K562 (cell line): Measurements from ENCODE around the gene KCNB1. TPM values are rescaled to one million over a fixed set of nuclear protein-coding genes. Genes with fewer than 3 reads are reported as not detected.
A peak's percentile ranks its signal among the peaks of the same experiment; 100 is the strongest.

Source experiments
- BMI1 ChIP-seq: fragments of 150-350 bp; IDR thresholded peaks from 2 replicates; pipeline ENCODE4 v1.6.1; 2014; ENCODE audit warnings: low read length
- KHSRP ChIP-seq: fragments of 450-650 bp; IDR thresholded peaks from 2 replicates; pipeline ENCODE4 v1.6.1; 2017
- POLR2H ChIP-seq: IDR thresholded peaks from 2 replicates; pipeline ENCODE4 v1.6.1; 2016; ENCODE audit warnings: missing genetic modification characterization, low read depth, mild to moderate bottlenecking, control low read depth, missing compliant biosample characterization, moderate library complexity
- RBFOX2 ChIP-seq: fragments of 200-400 bp; formaldehyde crosslinking; IDR thresholded peaks from 2 replicates; pipeline ENCODE4 v1.6.1; 2017; ENCODE audit warnings: low read depth, mild to moderate bottlenecking, low read length, moderate library complexity
- polyA plus RNA-seq, 8 experiments: library from polyadenylated mRNA; depleted of rRNA in 4 of 8; stranded (reverse) in 5 of 8; unstranded in 3 of 8; fragments of >200 nt; fragmentation: Nextera tagmentation in 2 of 8; fragmentation: Illumina TruSeq in 1 of 8; extraction: Ambion mirVana in 2 of 8; extraction: Trizol in 1 of 8; gene quantifications; 2 replicates each; pipeline versions ENCODE4 v1.2.1 to v1.2.3, GENCODE V29; 2011 to 2014; ENCODE audit warnings: inconsistent platforms in 1 of 8, missing spikeins in 1 of 8
- total RNA-seq, 7 experiments: library from RNA; depleted of rRNA in 6 of 7; stranded (reverse); fragments of >200 nt in 6 of 7; fragmentation: Illumina TruSeq in 2 of 7; extraction: Trizol in 2 of 7; gene quantifications; 2 replicates each; pipeline versions ENCODE4 v1.2.1 to v1.2.3, GENCODE V29; 2011 to 2021; ENCODE audit warnings: low replicate concordance in 1 of 7
- TF ChIP-seq, protein P1 (sequence below), 2 experiments: fragments of 450-650 bp; formaldehyde crosslinking in 1 of 2; IDR thresholded peaks; 2 replicates each; pipeline versions ENCODE4 v1.4.0 to v1.6.1; 2014 to 2020; ENCODE audit warnings: mild to moderate bottlenecking in 2 of 2, borderline replicate concordance in 1 of 2, low read depth in 1 of 2
- TF ChIP-seq, protein P2 (sequence below), 2 experiments: IDR thresholded peaks; 2 replicates each; pipeline ENCODE4 v1.6.1; 2012; ENCODE audit warnings: improper control_type of control experiment in 2 of 2, low read depth in 2 of 2, low read length in 2 of 2, borderline replicate concordance in 1 of 2
- TF ChIP-seq, protein P3 (sequence below): sonication (generic); formaldehyde crosslinking; IDR thresholded peaks from 2 replicates; pipeline ENCODE4 v1.8.1; 2023; ENCODE audit warnings: mild to moderate bottlenecking, missing genetic modification reagents
- TF ChIP-seq, protein P4 (sequence below): fragments of 150-350 bp; IDR thresholded peaks from 2 replicates; pipeline ENCODE4 v1.6.1; 2014; ENCODE audit warnings: low read depth, mild to moderate bottlenecking, low read length, borderline replicate concordance
- TF ChIP-seq, protein P5 (sequence below): sonication (generic); formaldehyde crosslinking; IDR thresholded peaks from 2 replicates; pipeline ENCODE4 v1.9.0; 2022; ENCODE audit warnings: mild to moderate bottlenecking, missing genetic modification reagents

KCNB1 gene
- total and polyA plus RNA-seq, 9 of the 15 experiments (the other 6 are each of a cell fraction or from before 2014, with no cell fraction given) = 0.01 to 0.06 TPM; not detected in 7

DNA sequence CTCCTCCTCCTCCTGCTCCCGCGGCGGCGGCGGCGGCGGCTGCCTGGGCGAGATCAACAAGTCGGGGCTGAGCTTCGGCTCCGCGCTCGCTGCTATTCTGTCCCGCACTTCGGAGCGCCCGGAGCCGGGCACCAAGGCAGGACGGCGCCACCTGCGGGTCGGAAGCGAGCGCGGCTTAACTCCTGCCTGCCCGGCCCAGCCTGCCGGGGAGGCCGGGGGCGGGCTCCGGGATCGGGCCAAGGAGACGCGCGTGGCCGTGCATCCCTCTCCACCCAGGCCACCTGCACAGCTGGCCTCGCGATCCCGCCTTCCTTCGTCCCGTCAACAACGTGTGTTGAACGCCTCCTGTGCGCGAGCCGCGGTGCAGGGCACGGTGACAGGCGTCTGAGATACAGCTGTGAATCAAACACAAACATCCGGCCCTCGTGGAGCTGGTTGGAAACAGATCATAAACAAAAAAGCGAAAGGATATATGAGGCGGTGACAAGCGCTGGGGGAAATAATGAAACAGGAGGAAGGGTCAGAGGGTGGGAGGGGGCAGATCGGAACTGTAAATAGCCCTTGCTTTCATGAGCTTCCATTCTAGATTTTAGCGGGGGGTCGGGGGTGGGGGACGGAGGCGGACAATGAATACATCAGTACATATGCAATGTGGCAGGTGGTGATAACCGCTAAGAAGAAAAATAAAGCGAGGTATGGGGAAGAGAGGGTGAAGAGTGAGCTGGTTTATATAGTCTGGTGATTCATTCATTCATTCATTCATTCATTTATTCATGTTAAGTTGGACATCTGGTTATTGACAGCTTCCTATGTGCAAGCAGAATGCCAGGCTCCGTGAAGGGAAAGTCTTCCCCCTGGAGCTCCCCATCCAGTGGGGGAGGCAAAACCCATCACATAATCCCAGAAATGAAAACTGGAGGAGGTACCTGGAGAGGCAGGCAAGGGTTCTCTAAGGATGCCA is 2.0 kb upstream of the KCNB1 start (continued):
- TF ChIP-seq, protein P1, sequence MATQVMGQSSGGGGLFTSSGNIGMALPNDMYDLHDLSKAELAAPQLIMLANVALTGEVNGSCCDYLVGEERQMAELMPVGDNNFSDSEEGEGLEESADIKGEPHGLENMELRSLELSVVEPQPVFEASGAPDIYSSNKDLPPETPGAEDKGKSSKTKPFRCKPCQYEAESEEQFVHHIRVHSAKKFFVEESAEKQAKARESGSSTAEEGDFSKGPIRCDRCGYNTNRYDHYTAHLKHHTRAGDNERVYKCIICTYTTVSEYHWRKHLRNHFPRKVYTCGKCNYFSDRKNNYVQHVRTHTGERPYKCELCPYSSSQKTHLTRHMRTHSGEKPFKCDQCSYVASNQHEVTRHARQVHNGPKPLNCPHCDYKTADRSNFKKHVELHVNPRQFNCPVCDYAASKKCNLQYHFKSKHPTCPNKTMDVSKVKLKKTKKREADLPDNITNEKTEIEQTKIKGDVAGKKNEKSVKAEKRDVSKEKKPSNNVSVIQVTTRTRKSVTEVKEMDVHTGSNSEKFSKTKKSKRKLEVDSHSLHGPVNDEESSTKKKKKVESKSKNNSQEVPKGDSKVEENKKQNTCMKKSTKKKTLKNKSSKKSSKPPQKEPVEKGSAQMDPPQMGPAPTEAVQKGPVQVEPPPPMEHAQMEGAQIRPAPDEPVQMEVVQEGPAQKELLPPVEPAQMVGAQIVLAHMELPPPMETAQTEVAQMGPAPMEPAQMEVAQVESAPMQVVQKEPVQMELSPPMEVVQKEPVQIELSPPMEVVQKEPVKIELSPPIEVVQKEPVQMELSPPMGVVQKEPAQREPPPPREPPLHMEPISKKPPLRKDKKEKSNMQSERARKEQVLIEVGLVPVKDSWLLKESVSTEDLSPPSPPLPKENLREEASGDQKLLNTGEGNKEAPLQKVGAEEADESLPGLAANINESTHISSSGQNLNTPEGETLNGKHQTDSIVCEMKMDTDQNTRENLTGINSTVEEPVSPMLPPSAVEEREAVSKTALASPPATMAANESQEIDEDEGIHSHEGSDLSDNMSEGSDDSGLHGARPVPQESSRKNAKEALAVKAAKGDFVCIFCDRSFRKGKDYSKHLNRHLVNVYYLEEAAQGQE (IDR thresholded peaks at IDR 0.05; ENCODE audit: borderline replicate concordance) = peak; percentile 83
- TF ChIP-seq, protein P1 (CRISPR knock-in tag; IDR thresholded peaks at IDR 0.05; ENCODE audit: low read depth) = peak; percentile 87
- TF ChIP-seq, protein P2, sequence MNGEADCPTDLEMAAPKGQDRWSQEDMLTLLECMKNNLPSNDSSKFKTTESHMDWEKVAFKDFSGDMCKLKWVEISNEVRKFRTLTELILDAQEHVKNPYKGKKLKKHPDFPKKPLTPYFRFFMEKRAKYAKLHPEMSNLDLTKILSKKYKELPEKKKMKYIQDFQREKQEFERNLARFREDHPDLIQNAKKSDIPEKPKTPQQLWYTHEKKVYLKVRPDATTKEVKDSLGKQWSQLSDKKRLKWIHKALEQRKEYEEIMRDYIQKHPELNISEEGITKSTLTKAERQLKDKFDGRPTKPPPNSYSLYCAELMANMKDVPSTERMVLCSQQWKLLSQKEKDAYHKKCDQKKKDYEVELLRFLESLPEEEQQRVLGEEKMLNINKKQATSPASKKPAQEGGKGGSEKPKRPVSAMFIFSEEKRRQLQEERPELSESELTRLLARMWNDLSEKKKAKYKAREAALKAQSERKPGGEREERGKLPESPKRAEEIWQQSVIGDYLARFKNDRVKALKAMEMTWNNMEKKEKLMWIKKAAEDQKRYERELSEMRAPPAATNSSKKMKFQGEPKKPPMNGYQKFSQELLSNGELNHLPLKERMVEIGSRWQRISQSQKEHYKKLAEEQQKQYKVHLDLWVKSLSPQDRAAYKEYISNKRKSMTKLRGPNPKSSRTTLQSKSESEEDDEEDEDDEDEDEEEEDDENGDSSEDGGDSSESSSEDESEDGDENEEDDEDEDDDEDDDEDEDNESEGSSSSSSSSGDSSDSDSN (IDR thresholded peaks at IDR 0.05; ENCODE audit: borderline replicate concordance in 1 of 2, low read depth in 2 of 2, low read length in 2 of 2) = peak in 1 of 2 experiments; percentile 71; a peak in 1 of 4 replicates
- TF ChIP-seq, protein P3, sequence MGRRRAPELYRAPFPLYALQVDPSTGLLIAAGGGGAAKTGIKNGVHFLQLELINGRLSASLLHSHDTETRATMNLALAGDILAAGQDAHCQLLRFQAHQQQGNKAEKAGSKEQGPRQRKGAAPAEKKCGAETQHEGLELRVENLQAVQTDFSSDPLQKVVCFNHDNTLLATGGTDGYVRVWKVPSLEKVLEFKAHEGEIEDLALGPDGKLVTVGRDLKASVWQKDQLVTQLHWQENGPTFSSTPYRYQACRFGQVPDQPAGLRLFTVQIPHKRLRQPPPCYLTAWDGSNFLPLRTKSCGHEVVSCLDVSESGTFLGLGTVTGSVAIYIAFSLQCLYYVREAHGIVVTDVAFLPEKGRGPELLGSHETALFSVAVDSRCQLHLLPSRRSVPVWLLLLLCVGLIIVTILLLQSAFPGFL (CRISPR knock-in tag) = 0 out of 2 replicates have a peak, but pooled peaks have one; percentile 33
- TF ChIP-seq KHSRP (no peak), RBFOX2 (no peak), POLR2H (tag) (no peak), BMI1 (no peak)
- TF ChIP-seq, protein P4, sequence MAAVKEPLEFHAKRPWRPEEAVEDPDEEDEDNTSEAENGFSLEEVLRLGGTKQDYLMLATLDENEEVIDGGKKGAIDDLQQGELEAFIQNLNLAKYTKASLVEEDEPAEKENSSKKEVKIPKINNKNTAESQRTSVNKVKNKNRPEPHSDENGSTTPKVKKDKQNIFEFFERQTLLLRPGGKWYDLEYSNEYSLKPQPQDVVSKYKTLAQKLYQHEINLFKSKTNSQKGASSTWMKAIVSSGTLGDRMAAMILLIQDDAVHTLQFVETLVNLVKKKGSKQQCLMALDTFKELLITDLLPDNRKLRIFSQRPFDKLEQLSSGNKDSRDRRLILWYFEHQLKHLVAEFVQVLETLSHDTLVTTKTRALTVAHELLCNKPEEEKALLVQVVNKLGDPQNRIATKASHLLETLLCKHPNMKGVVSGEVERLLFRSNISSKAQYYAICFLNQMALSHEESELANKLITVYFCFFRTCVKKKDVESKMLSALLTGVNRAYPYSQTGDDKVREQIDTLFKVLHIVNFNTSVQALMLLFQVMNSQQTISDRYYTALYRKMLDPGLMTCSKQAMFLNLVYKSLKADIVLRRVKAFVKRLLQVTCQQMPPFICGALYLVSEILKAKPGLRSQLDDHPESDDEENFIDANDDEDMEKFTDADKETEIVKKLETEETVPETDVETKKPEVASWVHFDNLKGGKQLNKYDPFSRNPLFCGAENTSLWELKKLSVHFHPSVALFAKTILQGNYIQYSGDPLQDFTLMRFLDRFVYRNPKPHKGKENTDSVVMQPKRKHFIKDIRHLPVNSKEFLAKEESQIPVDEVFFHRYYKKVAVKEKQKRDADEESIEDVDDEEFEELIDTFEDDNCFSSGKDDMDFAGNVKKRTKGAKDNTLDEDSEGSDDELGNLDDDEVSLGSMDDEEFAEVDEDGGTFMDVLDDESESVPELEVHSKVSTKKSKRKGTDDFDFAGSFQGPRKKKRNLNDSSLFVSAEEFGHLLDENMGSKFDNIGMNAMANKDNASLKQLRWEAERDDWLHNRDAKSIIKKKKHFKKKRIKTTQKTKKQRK = no peak
- TF ChIP-seq, protein P5, sequence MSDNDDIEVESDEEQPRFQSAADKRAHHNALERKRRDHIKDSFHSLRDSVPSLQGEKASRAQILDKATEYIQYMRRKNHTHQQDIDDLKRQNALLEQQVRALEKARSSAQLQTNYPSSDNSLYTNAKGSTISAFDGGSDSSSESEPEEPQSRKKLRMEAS (CRISPR knock-in tag) = 0 out of 2 replicates have a peak, but pooled peaks have one; percentile 28
